ENCODE measurements around the gene LIPK. TPM values are rescaled to one million over a fixed set of nuclear protein-coding genes. Genes with fewer than 3 reads are reported as not detected.

The LIPK gene
- polyA plus RNA-seq, 2 of the 4 experiments (the other 2 are of a cell fraction), result 0.05 TPM; not detected in 1

DNA sequence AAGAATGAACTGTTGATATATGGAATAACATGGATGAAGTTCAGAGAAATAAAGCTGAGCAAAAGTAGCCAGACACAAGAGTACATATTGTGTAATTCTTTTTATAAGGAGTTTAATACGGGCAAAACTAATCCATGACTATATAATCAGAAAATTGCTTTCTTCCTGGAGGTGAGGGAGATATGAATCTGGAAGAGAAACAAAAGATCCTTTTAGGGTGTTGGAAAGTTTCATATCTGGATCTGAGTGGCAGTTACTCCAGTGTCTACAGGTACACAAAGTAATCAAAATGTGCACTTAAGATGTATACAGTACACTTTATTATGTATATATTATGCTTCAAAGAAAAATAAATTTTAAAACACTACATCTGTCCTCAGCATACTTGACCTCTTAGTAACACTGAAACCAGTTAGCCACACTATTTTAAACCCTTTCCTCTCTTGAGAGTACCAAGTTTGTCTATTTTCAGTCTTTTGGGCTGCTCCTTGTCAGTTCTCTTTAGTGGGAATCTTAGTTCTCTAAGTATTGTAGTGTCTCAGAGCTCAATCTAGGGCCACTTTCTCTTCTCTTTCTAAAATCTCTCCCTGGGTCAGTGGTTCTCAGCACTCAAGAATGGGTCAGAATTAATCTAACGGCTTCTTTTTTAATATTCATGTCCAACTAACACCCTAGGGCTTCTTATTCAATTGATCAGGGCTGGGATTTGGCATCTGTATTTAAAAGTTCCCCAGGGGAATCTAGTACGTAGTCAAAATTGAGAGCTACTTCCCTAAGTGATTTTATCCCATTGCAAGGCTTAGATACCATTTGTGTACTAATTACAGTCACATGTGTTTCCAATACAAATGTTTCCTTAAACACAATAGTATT is 46.1 kb upstream of the LIPK start:
- WGBS (ENCODE audit: missing lambda C conversion rate), result 67% methylated on average over 3 of the region's 3 CpGs
- H3K27ac ChIP-seq, result no peak overlapping the region
- H3K4me1 ChIP-seq, result no peaks in the 10 kb centered on the region
- no peaks in the 10 kb centered on the region for H3K9me3 ChIP-seq
- FAIRE-seq (no peak), ATAC-seq (no peak), DNase-seq (ENCODE audit: low read depth in 1 of 2, low spot score in 1 of 2) (no peak)
- H3K4me2 ChIP-seq, result no peak overlapping the region
- TF ChIP-seq PHF8 (IDR thresholded peaks at IDR 0.05; ENCODE audit: borderline replicate concordance, low read depth), result no peak
- TF ChIP-seq KDM5A (IDR thresholded peaks at IDR 0.05), result no peak
- no peak for TF ChIP-seq KDM1A (IDR thresholded peaks at IDR 0.05; ENCODE audit: low read depth)
- TF ChIP-seq ZNF302 (CRISPR knock-in tag; IDR thresholded peaks at IDR 0.05), result no peak
- no peak for TF ChIP-seq BHLHE40 (IDR thresholded peaks at IDR 0.05; ENCODE audit: low read depth, low read length)
- no peak for TF ChIP-seq JUNB (IDR thresholded peaks at IDR 0.05)
- no peak for TF ChIP-seq FOSB (CRISPR knock-in tag; IDR thresholded peaks at IDR 0.05)
- TF ChIP-seq ZC3H11A (IDR thresholded peaks at IDR 0.05), result no peak
- TF ChIP-seq SMC3 (IDR thresholded peaks at IDR 0.05), result no peak
- no peak overlapping the region for H3K4me3 ChIP-seq
- POLR2A ChIA-PET, result no interaction called here
- CTCF ChIA-PET, result interaction anchor here (0.9 kb wide), 1 partner anchor 176 kb away, joined by 3 read pairs; no protein-coding TSS in a partner anchor

DNA sequence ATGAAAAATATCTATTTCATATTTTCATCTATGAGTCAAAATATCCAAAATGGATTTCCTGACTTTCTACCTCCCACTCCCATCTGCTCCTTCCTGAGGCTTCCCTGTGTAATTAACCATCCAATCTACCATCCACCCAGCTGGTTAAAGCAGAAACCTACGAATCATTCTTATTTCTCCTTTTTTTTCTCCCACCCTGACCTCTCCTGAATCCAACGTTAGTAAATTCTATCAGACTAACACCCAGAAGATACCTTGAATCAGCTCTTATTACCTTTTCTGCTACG is 45.5 kb upstream of the LIPK start:
- 36% methylated on average over 3 of the region's 3 CpGs for WGBS (ENCODE audit: missing lambda C conversion rate)
- no peak overlapping the region for H3K4me2 ChIP-seq
- TF ChIP-seq, protein P1, sequence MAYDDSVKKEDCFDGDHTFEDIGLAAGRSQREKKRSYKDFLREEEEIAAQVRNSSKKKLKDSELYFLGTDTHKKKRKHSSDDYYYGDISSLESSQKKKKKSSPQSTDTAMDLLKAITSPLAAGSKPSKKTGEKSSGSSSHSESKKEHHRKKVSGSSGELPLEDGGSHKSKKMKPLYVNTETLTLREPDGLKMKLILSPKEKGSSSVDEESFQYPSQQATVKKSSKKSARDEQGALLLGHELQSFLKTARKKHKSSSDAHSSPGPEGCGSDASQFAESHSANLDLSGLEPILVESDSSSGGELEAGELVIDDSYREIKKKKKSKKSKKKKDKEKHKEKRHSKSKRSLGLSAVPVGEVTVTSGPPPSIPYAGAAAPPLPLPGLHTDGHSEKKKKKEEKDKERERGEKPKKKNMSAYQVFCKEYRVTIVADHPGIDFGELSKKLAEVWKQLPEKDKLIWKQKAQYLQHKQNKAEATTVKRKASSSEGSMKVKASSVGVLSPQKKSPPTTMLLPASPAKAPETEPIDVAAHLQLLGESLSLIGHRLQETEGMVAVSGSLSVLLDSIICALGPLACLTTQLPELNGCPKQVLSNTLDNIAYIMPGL (CRISPR knock-in tag; IDR thresholded peaks at IDR 0.05; ENCODE audit: borderline replicate concordance), result no peak
- TF ChIP-seq JUN (IDR thresholded peaks at IDR 0.05), result no peak
- no peak for TF ChIP-seq RARB (CRISPR knock-in tag; IDR thresholded peaks at IDR 0.05)
- no peak for TF ChIP-seq TP53 (CRISPR knock-in tag; IDR thresholded peaks at IDR 0.05)
- TF ChIP-seq POLR2AphosphoS2 (conservative IDR thresholded peaks at IDR 0.05; ENCODE audit: low read length), result no peak
- no peak for TF ChIP-seq ZNF302 (CRISPR knock-in tag; IDR thresholded peaks at IDR 0.05)
- TF ChIP-seq, protein P2, sequence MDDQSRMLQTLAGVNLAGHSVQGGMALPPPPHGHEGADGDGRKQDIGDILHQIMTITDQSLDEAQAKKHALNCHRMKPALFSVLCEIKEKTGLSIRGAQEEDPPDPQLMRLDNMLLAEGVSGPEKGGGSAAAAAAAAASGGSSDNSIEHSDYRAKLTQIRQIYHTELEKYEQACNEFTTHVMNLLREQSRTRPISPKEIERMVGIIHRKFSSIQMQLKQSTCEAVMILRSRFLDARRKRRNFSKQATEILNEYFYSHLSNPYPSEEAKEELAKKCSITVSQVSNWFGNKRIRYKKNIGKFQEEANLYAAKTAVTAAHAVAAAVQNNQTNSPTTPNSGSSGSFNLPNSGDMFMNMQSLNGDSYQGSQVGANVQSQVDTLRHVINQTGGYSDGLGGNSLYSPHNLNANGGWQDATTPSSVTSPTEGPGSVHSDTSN (IDR thresholded peaks at IDR 0.05), result no peak
- no peak for TF ChIP-seq EHF (CRISPR knock-in tag; IDR thresholded peaks at IDR 0.05)
- TF ChIP-seq, protein P3, sequence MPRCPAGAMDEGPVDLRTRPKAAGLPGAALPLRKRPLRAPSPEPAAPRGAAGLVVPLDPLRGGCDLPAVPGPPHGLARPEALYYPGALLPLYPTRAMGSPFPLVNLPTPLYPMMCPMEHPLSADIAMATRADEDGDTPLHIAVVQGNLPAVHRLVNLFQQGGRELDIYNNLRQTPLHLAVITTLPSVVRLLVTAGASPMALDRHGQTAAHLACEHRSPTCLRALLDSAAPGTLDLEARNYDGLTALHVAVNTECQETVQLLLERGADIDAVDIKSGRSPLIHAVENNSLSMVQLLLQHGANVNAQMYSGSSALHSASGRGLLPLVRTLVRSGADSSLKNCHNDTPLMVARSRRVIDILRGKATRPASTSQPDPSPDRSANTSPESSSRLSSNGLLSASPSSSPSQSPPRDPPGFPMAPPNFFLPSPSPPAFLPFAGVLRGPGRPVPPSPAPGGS (IDR thresholded peaks at IDR 0.05), result no peak
- no peak for TF ChIP-seq RFX5 (IDR thresholded peaks at IDR 0.05)
- TF ChIP-seq, protein P4, sequence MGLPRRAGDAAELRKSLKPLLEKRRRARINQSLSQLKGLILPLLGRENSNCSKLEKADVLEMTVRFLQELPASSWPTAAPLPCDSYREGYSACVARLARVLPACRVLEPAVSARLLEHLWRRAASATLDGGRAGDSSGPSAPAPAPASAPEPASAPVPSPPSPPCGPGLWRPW (IDR thresholded peaks at IDR 0.05), result no peak
- no peak for TF ChIP-seq HOXA7 (CRISPR knock-in tag; IDR thresholded peaks at IDR 0.05)
- no peak for TF ChIP-seq KDM1A (IDR thresholded peaks at IDR 0.05; ENCODE audit: low read depth)
- no peak for TF ChIP-seq MAFK (IDR thresholded peaks at IDR 0.05; ENCODE audit: partially characterized antibody)
- TF ChIP-seq EP300 (IDR thresholded peaks at IDR 0.05), result no peak
- TF ChIP-seq FOSL2 (IDR thresholded peaks at IDR 0.05), result no peak
- no peak for TF ChIP-seq FOSL2 (CRISPR knock-in tag; IDR thresholded peaks at IDR 0.05)
- TF ChIP-seq, protein P5, sequence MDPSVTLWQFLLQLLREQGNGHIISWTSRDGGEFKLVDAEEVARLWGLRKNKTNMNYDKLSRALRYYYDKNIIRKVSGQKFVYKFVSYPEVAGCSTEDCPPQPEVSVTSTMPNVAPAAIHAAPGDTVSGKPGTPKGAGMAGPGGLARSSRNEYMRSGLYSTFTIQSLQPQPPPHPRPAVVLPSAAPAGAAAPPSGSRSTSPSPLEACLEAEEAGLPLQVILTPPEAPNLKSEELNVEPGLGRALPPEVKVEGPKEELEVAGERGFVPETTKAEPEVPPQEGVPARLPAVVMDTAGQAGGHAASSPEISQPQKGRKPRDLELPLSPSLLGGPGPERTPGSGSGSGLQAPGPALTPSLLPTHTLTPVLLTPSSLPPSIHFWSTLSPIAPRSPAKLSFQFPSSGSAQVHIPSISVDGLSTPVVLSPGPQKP (IDR thresholded peaks at IDR 0.05; ENCODE audit: low read depth, low read length), result no peak
- TF ChIP-seq RAD21 (conservative IDR thresholded peaks at IDR 0.05 in 1 of 2, IDR thresholded peaks at IDR 0.05 in 1 of 2), result no peak
- H3K27ac ChIP-seq, result no peak overlapping the region
- ATAC-seq (no peak), FAIRE-seq (no peak), DNase-seq (ENCODE audit: low read depth in 1 of 2, low spot score in 1 of 2) (no peak)
- H3K4me3 ChIP-seq, result no peak overlapping the region
- no peaks in the 10 kb centered on the region for H3K4me1 ChIP-seq
- H3K9me3 ChIP-seq, result no peaks in the 10 kb centered on the region
- ChIA-PET POLR2A (no interaction called here), CTCF (interaction anchor here (0.9 kb wide), 1 partner anchor 176 kb away, joined by 3 read pairs; no protein-coding TSS in a partner anchor)
